ENCODE data around the gene CCDC184. TPM values are rescaled to one million over a fixed set of nuclear protein-coding genes. Genes with fewer than 3 reads are reported as not detected.
A peak's percentile ranks its signal among the peaks of the same experiment; 100 is the strongest.

CCDC184 gene
- total RNA-seq, 1 experiment from 2014 or later, result 1.4 TPM

- peak overlapping the region; percentile 95 for H3K27ac Mint-ChIP-seq
- no peak for DNase-seq (ENCODE audit: low spot score)
- H3K9me3 Mint-ChIP-seq, result no peaks in the 10 kb centered on the region
- peaks cover 76% of the 10 kb centered on the region for H3K36me3 Mint-ChIP-seq
- ChIA-PET CTCF (interaction anchor here (0.9 to 2.5 kb wide), 2 partner anchors 14 to 400 kb away, joined by 3 to 21 read pairs; partner anchors contain the start of gene ASB8), POLR2A (interaction anchor here (1.6 kb wide), 1 partner anchor 13 kb away, joined by 5 read pairs; no protein-coding TSS in a partner anchor)
- H3K4me1 Mint-ChIP-seq, result peaks cover 42% of the 10 kb centered on the region
- peak overlapping the region; percentile 29 for H3K4me3 Mint-ChIP-seq
- TF ChIP-seq TP53 (CRISPR knock-in tag; IDR thresholded peaks at IDR 0.05), result no peak
- TF ChIP-seq, protein P1, sequence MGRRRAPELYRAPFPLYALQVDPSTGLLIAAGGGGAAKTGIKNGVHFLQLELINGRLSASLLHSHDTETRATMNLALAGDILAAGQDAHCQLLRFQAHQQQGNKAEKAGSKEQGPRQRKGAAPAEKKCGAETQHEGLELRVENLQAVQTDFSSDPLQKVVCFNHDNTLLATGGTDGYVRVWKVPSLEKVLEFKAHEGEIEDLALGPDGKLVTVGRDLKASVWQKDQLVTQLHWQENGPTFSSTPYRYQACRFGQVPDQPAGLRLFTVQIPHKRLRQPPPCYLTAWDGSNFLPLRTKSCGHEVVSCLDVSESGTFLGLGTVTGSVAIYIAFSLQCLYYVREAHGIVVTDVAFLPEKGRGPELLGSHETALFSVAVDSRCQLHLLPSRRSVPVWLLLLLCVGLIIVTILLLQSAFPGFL (CRISPR knock-in tag; IDR thresholded peaks at IDR 0.05; ENCODE audit: borderline replicate concordance), result no peak
- no peak for TF ChIP-seq NR3C1 (CRISPR knock-in tag; conservative IDR thresholded peaks at IDR 0.05; ENCODE audit: low read depth)
- no peak for TF ChIP-seq MYBL2 (CRISPR knock-in tag; IDR thresholded peaks at IDR 0.05)
- TF ChIP-seq, protein P2, sequence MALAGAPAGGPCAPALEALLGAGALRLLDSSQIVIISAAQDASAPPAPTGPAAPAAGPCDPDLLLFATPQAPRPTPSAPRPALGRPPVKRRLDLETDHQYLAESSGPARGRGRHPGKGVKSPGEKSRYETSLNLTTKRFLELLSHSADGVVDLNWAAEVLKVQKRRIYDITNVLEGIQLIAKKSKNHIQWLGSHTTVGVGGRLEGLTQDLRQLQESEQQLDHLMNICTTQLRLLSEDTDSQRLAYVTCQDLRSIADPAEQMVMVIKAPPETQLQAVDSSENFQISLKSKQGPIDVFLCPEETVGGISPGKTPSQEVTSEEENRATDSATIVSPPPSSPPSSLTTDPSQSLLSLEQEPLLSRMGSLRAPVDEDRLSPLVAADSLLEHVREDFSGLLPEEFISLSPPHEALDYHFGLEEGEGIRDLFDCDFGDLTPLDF (CRISPR knock-in tag; IDR thresholded peaks at IDR 0.05), result no peak
- no peak for TF ChIP-seq OVOL2 (CRISPR knock-in tag; IDR thresholded peaks at IDR 0.05; ENCODE audit: borderline replicate concordance)
- no peaks in the 10 kb centered on the region for H3K27me3 Mint-ChIP-seq (ENCODE audit: low read depth)
- ATAC-seq, result peak; percentile 31; the same call in 1 of the 2 replicates
Observed at GRCh38 chr12:48143898-48144297, 39.5 kb upstream of the CCDC184 start.

- Mint-ChIP-seq H3K36me3 (peaks cover 61% of the 10 kb centered on the region), H3K9me3 (no peaks in the 10 kb centered on the region), H3K27ac (no peak overlapping the region), H3K4me1 (peaks cover 42% of the 10 kb centered on the region), H3K4me3 (no peak overlapping the region), H3K27me3 (ENCODE audit: low read depth) (no peaks in the 10 kb centered on the region)
- ChIA-PET POLR2A (interaction anchor here (1.3 kb wide), 1 partner anchor 27 kb away, joined by 3 read pairs; the partner anchor contains the start of gene PFKM), CTCF (no interaction called here)
- ATAC-seq (no peak), DNase-seq (ENCODE audit: low spot score) (no peak)
- TF ChIP-seq, protein P3, sequence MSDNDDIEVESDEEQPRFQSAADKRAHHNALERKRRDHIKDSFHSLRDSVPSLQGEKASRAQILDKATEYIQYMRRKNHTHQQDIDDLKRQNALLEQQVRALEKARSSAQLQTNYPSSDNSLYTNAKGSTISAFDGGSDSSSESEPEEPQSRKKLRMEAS (CRISPR knock-in tag; IDR thresholded peaks at IDR 0.05), result no peak
- TF ChIP-seq ZBTB21 (CRISPR knock-in tag; IDR thresholded peaks at IDR 0.05; ENCODE audit: borderline replicate concordance), result no peak
- no peak for TF ChIP-seq MXD4 (CRISPR knock-in tag; IDR thresholded peaks at IDR 0.05; ENCODE audit: borderline replicate concordance)
- TF ChIP-seq ZNF121 (CRISPR knock-in tag; IDR thresholded peaks at IDR 0.05), result no peak
- TF ChIP-seq, protein P4, sequence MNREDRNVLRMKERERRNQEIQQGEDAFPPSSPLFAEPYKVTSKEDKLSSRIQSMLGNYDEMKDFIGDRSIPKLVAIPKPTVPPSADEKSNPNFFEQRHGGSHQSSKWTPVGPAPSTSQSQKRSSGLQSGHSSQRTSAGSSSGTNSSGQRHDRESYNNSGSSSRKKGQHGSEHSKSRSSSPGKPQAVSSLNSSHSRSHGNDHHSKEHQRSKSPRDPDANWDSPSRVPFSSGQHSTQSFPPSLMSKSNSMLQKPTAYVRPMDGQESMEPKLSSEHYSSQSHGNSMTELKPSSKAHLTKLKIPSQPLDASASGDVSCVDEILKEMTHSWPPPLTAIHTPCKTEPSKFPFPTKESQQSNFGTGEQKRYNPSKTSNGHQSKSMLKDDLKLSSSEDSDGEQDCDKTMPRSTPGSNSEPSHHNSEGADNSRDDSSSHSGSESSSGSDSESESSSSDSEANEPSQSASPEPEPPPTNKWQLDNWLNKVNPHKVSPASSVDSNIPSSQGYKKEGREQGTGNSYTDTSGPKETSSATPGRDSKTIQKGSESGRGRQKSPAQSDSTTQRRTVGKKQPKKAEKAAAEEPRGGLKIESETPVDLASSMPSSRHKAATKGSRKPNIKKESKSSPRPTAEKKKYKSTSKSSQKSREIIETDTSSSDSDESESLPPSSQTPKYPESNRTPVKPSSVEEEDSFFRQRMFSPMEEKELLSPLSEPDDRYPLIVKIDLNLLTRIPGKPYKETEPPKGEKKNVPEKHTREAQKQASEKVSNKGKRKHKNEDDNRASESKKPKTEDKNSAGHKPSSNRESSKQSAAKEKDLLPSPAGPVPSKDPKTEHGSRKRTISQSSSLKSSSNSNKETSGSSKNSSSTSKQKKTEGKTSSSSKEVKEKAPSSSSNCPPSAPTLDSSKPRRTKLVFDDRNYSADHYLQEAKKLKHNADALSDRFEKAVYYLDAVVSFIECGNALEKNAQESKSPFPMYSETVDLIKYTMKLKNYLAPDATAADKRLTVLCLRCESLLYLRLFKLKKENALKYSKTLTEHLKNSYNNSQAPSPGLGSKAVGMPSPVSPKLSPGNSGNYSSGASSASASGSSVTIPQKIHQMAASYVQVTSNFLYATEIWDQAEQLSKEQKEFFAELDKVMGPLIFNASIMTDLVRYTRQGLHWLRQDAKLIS (CRISPR knock-in tag; IDR thresholded peaks at IDR 0.05; ENCODE audit: borderline replicate concordance), result no peak
Observed at GRCh38 chr12:48145981-48146380, 37.5 kb upstream of the CCDC184 start.

DNA sequence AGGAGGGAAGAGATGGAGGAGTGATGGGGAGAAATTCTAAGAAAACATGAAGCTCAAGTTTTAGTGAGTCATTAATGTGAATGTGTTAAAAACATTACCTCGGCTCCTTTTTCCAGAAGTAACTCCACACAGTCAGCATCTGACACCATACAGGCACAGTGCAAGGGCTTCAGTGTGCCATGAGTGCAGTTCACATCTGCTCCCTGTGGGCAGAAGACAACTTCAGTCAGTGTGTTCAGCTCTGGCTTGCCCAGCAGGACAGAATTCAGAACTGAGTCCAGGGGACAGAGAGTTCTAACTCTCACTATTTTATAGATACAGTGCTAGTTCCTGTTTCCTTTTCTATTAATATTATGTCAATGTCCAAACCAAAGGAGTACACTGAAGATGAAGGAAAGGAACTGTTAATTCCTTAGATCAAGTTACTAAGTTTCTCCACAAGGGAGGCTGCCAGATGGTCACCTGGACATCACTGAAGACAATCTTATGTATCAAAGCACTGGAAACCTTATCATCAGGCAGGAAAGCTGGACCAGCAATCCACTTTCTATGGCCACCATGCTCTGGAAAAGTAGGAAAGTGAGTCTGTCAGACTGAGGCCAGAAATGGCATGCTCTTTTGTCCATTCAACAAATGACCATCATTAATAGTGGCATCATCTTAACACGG lies 32.2 kb upstream of the CCDC184 start:
- Mint-ChIP-seq H3K4me3 (no peak overlapping the region), H3K9me3 (no peaks in the 10 kb centered on the region), H3K4me1 (peaks cover 4% of the 10 kb centered on the region; the same call in 1 of the 2 replicates), H3K27me3 (ENCODE audit: low read depth) (no peaks in the 10 kb centered on the region), H3K36me3 (peaks cover 11% of the 10 kb centered on the region), H3K27ac (no peak overlapping the region)
- CTCF ChIA-PET, result interaction anchor here (2.3 kb wide), 1 partner anchor 32 kb away, joined by 5 read pairs; the partner anchor contains the start of gene CCDC184
- DNase-seq (ENCODE audit: low spot score) (no peak), ATAC-seq (no peak)
- POLR2A ChIA-PET, result interaction anchor here (1.0 kb wide), 1 partner anchor 32 kb away, joined by 5 read pairs; the partner anchor contains the start of gene PFKM
- TF ChIP-seq SMAD4 (CRISPR knock-in tag; IDR thresholded peaks at IDR 0.05) (no peak), FOXJ3 (CRISPR knock-in tag; IDR thresholded peaks at IDR 0.05; ENCODE audit: borderline replicate concordance) (no peak), FOXK1 (CRISPR knock-in tag; IDR thresholded peaks at IDR 0.05) (no peak), ERG (CRISPR knock-in tag; IDR thresholded peaks at IDR 0.05) (no peak), TCF7 (CRISPR knock-in tag; IDR thresholded peaks at IDR 0.05; ENCODE audit: low read depth) (no peak), ETV6 (CRISPR knock-in tag; IDR thresholded peaks at IDR 0.05) (no peak), CREB1 (CRISPR knock-in tag; IDR thresholded peaks at IDR 0.05) (no peak), RELA (CRISPR knock-in tag; IDR thresholded peaks at IDR 0.05; ENCODE audit: borderline replicate concordance) (no peak), ZNF263 (CRISPR knock-in tag; IDR thresholded peaks at IDR 0.05; ENCODE audit: low read depth) (no peak)
- TF ChIP-seq, protein P5, sequence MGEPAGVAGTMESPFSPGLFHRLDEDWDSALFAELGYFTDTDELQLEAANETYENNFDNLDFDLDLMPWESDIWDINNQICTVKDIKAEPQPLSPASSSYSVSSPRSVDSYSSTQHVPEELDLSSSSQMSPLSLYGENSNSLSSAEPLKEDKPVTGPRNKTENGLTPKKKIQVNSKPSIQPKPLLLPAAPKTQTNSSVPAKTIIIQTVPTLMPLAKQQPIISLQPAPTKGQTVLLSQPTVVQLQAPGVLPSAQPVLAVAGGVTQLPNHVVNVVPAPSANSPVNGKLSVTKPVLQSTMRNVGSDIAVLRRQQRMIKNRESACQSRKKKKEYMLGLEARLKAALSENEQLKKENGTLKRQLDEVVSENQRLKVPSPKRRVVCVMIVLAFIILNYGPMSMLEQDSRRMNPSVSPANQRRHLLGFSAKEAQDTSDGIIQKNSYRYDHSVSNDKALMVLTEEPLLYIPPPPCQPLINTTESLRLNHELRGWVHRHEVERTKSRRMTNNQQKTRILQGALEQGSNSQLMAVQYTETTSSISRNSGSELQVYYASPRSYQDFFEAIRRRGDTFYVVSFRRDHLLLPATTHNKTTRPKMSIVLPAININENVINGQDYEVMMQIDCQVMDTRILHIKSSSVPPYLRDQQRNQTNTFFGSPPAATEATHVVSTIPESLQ (CRISPR knock-in tag; IDR thresholded peaks at IDR 0.05), result no peak

All from WTC11 (cell line).